Measurements from ENCODE around the gene SBNO2.
"Not testable (repeated sequence)": the region's sequence is repeated elsewhere in the genome, so short reads cannot be mapped to it uniquely, and the experiment has no call there.

Gene SBNO2

GRCh38 chr19:1136201-1136600 is 37.9 kb downstream of the SBNO2 start:
- Histone ChIP-seq H3K9me3 (ENCODE audit: control insufficient read depth, insufficient read depth, low read length) (no peaks in the 10 kb centered on the region), H3K4me3 (ENCODE audit: low read depth, low read length) (no peak overlapping the region), H3K36me3 (ENCODE audit: control insufficient read depth, insufficient read depth, low read length) (no peaks in the 10 kb centered on the region), H3K9ac (ENCODE audit: low read depth, low read length) (no peak overlapping the region), H3K4me1 (ENCODE audit: control insufficient read depth, insufficient read depth, low read length) (peaks cover 8% of the 10 kb centered on the region; the same call in 1 of the 2 replicates), H3K27me3 (ENCODE audit: control insufficient read depth, insufficient read depth, low read length) (no peaks in the 10 kb centered on the region), H3K27ac (ENCODE audit: low read depth, low read length) (peak overlapping the region; percentile 59)

GRCh38 chr19:1135454-1135853 is 38.6 kb downstream of the SBNO2 start:
- H3K27ac ChIP-seq (ENCODE audit: low read depth, low read length), result no peak overlapping the region
- H3K9me3 ChIP-seq (ENCODE audit: control insufficient read depth, insufficient read depth, low read length), result no peaks in the 10 kb centered on the region

GRCh38 chr19:1134431-1134830 is 39.6 kb downstream of the SBNO2 start:
- no peak overlapping the region for H3K27ac ChIP-seq (ENCODE audit: low read depth, low read length)
- peaks cover 8% of the 10 kb centered on the region; the same call in 1 of the 2 replicates for H3K4me1 ChIP-seq (ENCODE audit: control insufficient read depth, insufficient read depth, low read length)
- H3K36me3 ChIP-seq (ENCODE audit: control insufficient read depth, insufficient read depth, low read length), result no peaks in the 10 kb centered on the region
- H3K4me3 ChIP-seq (ENCODE audit: low read depth, low read length), result no peak overlapping the region
- no peaks in the 10 kb centered on the region for H3K9me3 ChIP-seq (ENCODE audit: control insufficient read depth, insufficient read depth, low read length)
- H3K27me3 ChIP-seq (ENCODE audit: control insufficient read depth, insufficient read depth, low read length), result no peaks in the 10 kb centered on the region
- H3K9ac ChIP-seq (ENCODE audit: low read depth, low read length), result no peak overlapping the region

More at GRCh38 chr19:1135454-1135853, 38.6 kb downstream of the SBNO2 start:
- Histone ChIP-seq H3K27me3 (ENCODE audit: control insufficient read depth, insufficient read depth, low read length) (no peaks in the 10 kb centered on the region), H3K4me3 (ENCODE audit: low read depth, low read length) (no peak overlapping the region), H3K36me3 (ENCODE audit: control insufficient read depth, insufficient read depth, low read length) (no peaks in the 10 kb centered on the region), H3K9ac (ENCODE audit: low read depth, low read length) (no peak overlapping the region), H3K4me1 (ENCODE audit: control insufficient read depth, insufficient read depth, low read length) (peaks cover 8% of the 10 kb centered on the region; the same call in 1 of the 2 replicates)

- H3K36me3 ChIP-seq (ENCODE audit: control insufficient read depth, insufficient read depth, low read length), result no peaks in the 10 kb centered on the region
- peaks cover 8% of the 10 kb centered on the region; the same call in 1 of the 2 replicates for H3K4me1 ChIP-seq (ENCODE audit: control insufficient read depth, insufficient read depth, low read length)
- H3K27ac ChIP-seq (ENCODE audit: low read depth, low read length), result peak overlapping the region; percentile 81
- H3K27me3 ChIP-seq (ENCODE audit: control insufficient read depth, insufficient read depth, low read length), result no peaks in the 10 kb centered on the region
- H3K4me3 ChIP-seq (ENCODE audit: low read depth, low read length), result no peak overlapping the region
- no peaks in the 10 kb centered on the region for H3K9me3 ChIP-seq (ENCODE audit: control insufficient read depth, insufficient read depth, low read length)
- no peak overlapping the region for H3K9ac ChIP-seq (ENCODE audit: low read depth, low read length)
Measured at GRCh38 chr19:1133471-1133929, 40.6 kb downstream of the SBNO2 start.

- Histone ChIP-seq H3K4me3 (ENCODE audit: low read depth, low read length) (peak overlapping the region; percentile 51; the same call in 1 of the 2 replicates), H3K36me3 (ENCODE audit: control insufficient read depth, insufficient read depth, low read length) (0 out of 2 replicates have a peak, but pooled peaks cover 1% of the 10 kb centered on the region), H3K9ac (ENCODE audit: low read depth, low read length) (no peak overlapping the region), H3K4me1 (ENCODE audit: control insufficient read depth, insufficient read depth, low read length) (peaks cover 8% of the 10 kb centered on the region; the same call in 1 of the 2 replicates), H3K27me3 (ENCODE audit: control insufficient read depth, insufficient read depth, low read length) (no peaks in the 10 kb centered on the region), H3K27ac (ENCODE audit: low read depth, low read length) (peak overlapping the region; percentile 81), H3K9me3 (ENCODE audit: control insufficient read depth, insufficient read depth, low read length) (no peaks in the 10 kb centered on the region)
Measured at GRCh38 chr19:1132552-1133383, 41.3 kb downstream of the SBNO2 start.

- H3K27ac ChIP-seq (ENCODE audit: low read depth, low read length), result peak overlapping the region; percentile 81
- H3K4me1 ChIP-seq (ENCODE audit: control insufficient read depth, insufficient read depth, low read length), result peaks cover 8% of the 10 kb centered on the region; the same call in 1 of the 2 replicates
- no peaks in the 10 kb centered on the region for H3K27me3 ChIP-seq (ENCODE audit: control insufficient read depth, insufficient read depth, low read length)
- H3K9me3 ChIP-seq (ENCODE audit: control insufficient read depth, insufficient read depth, low read length), result no peaks in the 10 kb centered on the region
- peak overlapping the region; percentile 51 for H3K4me3 ChIP-seq (ENCODE audit: low read depth, low read length)
- H3K36me3 ChIP-seq (ENCODE audit: control insufficient read depth, insufficient read depth, low read length), result peaks cover 10% of the 10 kb centered on the region; the same call in 1 of the 2 replicates
- no peak overlapping the region for H3K9ac ChIP-seq (ENCODE audit: low read depth, low read length)
Measured at GRCh38 chr19:1131718-1132551, 42.1 kb downstream of the SBNO2 start.

- H3K27me3 ChIP-seq (ENCODE audit: control insufficient read depth, insufficient read depth, low read length), result no peaks in the 10 kb centered on the region
- H3K4me3 ChIP-seq (ENCODE audit: low read depth, low read length), result peak overlapping the region; percentile 51; the same call in 1 of the 2 replicates
- H3K9ac ChIP-seq (ENCODE audit: low read depth, low read length), result no peak overlapping the region
- H3K36me3 ChIP-seq (ENCODE audit: control insufficient read depth, insufficient read depth, low read length), result peaks cover 15% of the 10 kb centered on the region; the same call in 1 of the 2 replicates
- peaks cover 8% of the 10 kb centered on the region; the same call in 1 of the 2 replicates for H3K4me1 ChIP-seq (ENCODE audit: control insufficient read depth, insufficient read depth, low read length)
- H3K9me3 ChIP-seq (ENCODE audit: control insufficient read depth, insufficient read depth, low read length), result no peaks in the 10 kb centered on the region
- H3K27ac ChIP-seq (ENCODE audit: low read depth, low read length), result peak overlapping the region; percentile 81
Measured at GRCh38 chr19:1130771-1131717, 43.0 kb downstream of the SBNO2 start.

GRCh38 chr19:1129535-1129934 is 44.5 kb downstream of the SBNO2 start:
- H3K9ac ChIP-seq (ENCODE audit: low read depth, low read length), result no peak overlapping the region
- H3K9me3 ChIP-seq (ENCODE audit: control insufficient read depth, insufficient read depth, low read length), result no peaks in the 10 kb centered on the region
- H3K36me3 ChIP-seq (ENCODE audit: control insufficient read depth, insufficient read depth, low read length), result peaks cover 17% of the 10 kb centered on the region; the same call in 1 of the 2 replicates
- H3K27me3 ChIP-seq (ENCODE audit: control insufficient read depth, insufficient read depth, low read length), result no peaks in the 10 kb centered on the region
- H3K4me3 ChIP-seq (ENCODE audit: low read depth, low read length), result no peak overlapping the region
- H3K4me1 ChIP-seq (ENCODE audit: control insufficient read depth, insufficient read depth, low read length), result peaks cover 8% of the 10 kb centered on the region; the same call in 1 of the 2 replicates
- no peak overlapping the region for H3K27ac ChIP-seq (ENCODE audit: low read depth, low read length)

GRCh38 chr19:1129084-1129483 is 45.0 kb downstream of the SBNO2 start:
- H3K27ac ChIP-seq (ENCODE audit: low read depth, low read length); H3K27me3 ChIP-seq (ENCODE audit: control insufficient read depth, insufficient read depth, low read length); H3K9me3 ChIP-seq (ENCODE audit: control insufficient read depth, insufficient read depth, low read length); H3K9ac ChIP-seq (ENCODE audit: low read depth, low read length); H3K4me1 ChIP-seq (ENCODE audit: control insufficient read depth, insufficient read depth, low read length); H3K4me3 ChIP-seq (ENCODE audit: low read depth, low read length): not testable (repeated sequence)
- H3K36me3 ChIP-seq (ENCODE audit: control insufficient read depth, insufficient read depth, low read length), result peaks cover 17% of the 10 kb centered on the region; the same call in 1 of the 2 replicates

GRCh38 chr19:1128106-1128505 is 46.0 kb downstream of the SBNO2 start:
- H3K27ac ChIP-seq (ENCODE audit: low read depth, low read length), result no peak overlapping the region
- H3K9ac ChIP-seq (ENCODE audit: low read depth, low read length), result no peak overlapping the region
- no peaks in the 10 kb centered on the region for H3K9me3 ChIP-seq (ENCODE audit: control insufficient read depth, insufficient read depth, low read length)
- peaks cover 8% of the 10 kb centered on the region; the same call in 1 of the 2 replicates for H3K4me1 ChIP-seq (ENCODE audit: control insufficient read depth, insufficient read depth, low read length)
- H3K36me3 ChIP-seq (ENCODE audit: control insufficient read depth, insufficient read depth, low read length), result peaks cover 20% of the 10 kb centered on the region; the same call in 1 of the 2 replicates
- no peak overlapping the region for H3K4me3 ChIP-seq (ENCODE audit: low read depth, low read length)
- H3K27me3 ChIP-seq (ENCODE audit: control insufficient read depth, insufficient read depth, low read length), result no peaks in the 10 kb centered on the region
